Measurements from ENCODE around the gene SEPSECS. TPM values are rescaled to one million over a fixed set of nuclear protein-coding genes. Genes with fewer than 3 reads are reported as not detected.

The SEPSECS gene
- total RNA-seq, 1 experiment from 2014 or later, result 10.6 TPM

DNA sequence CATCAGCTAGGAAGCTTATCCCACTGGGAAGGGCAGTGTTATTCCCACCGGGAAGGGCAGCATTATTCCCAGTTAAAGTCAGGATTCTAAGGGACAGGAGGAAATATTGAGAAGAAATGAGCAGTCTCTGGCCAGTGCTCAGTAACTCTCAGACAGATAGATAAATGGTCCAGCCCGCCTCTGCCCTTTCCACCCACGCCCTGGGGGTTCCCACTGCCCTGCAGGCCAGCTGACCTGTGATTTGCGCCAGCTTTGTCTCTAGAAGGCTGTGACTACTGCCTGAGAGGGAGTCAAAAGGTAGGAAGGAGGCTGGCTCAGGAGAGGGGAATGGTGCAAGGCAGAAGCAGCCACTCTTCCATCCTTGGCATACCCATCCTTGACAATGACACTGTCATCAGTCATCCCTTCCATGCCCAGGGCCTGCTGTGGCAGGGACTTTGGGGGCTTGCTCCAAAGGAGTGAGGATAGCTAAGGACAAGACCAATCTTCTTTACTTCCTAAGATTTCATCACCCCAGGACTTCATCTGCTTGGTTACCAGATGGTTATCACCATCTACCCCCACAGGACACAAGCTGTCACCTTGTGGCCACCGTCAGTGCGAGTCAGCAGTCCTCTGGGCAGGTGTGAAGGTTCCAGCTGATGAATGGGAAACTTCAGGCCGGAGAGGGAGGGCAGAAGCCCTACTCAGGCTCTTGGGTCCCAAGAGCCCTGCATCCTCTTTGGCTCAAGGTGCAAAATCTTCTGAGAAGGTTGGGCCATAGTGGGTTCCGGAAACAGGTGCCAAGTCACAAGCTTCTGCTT lies 49.5 kb downstream of the SEPSECS start:
- no peaks in the 10 kb centered on the region for H4K20me1 ChIP-seq (ENCODE audit: insufficient read depth)
- CTCF ChIA-PET, result no interaction called here
- no peak overlapping the region for H3K27ac ChIP-seq (ENCODE audit: low read depth, low read length)
- no TSS peak for BruUV-seq (replicated peaks)
- 0 out of 4 replicates have a peak, but pooled peaks cover 0 to 5% of the 10 kb centered on the region in 2 experiments for H3K4me1 ChIP-seq (ENCODE audit: control insufficient read depth in 1 of 2, insufficient read depth in 2 of 2, low read length in 2 of 2)
- H3K36me3 ChIP-seq (ENCODE audit: control insufficient read depth in 1 of 2, insufficient read depth in 2 of 2, low read length in 2 of 2), result no peaks in the 10 kb centered on the region
- ATAC-seq (no peak), DNase-seq (ENCODE audit: low read depth, low spot score) (no peak)
- POLR2A ChIA-PET, result no interaction called here
- no peaks in the 10 kb centered on the region for H3K9me2 ChIP-seq (ENCODE audit: insufficient read depth)
- no peak overlapping the region for H3K9ac ChIP-seq (ENCODE audit: low read length)
- no peaks in the 10 kb centered on the region for H3K79me2 ChIP-seq (ENCODE audit: insufficient read depth, low read length)
- TF ChIP-seq CEBPB (IDR thresholded peaks at IDR 0.05; ENCODE audit: low read depth), result no peak
- TF ChIP-seq ZFX (IDR thresholded peaks at IDR 0.05), result no peak
- TF ChIP-seq JUND (IDR thresholded peaks at IDR 0.05), result no peak
- TF ChIP-seq POLR2A (IDR thresholded peaks at IDR 0.05; ENCODE audit: borderline replicate concordance, extremely low read depth, insufficient read depth, insufficient read length), result no peak
- no peak for TF ChIP-seq SRF (IDR thresholded peaks at IDR 0.05; ENCODE audit: low read depth)
- TF ChIP-seq, protein P1, sequence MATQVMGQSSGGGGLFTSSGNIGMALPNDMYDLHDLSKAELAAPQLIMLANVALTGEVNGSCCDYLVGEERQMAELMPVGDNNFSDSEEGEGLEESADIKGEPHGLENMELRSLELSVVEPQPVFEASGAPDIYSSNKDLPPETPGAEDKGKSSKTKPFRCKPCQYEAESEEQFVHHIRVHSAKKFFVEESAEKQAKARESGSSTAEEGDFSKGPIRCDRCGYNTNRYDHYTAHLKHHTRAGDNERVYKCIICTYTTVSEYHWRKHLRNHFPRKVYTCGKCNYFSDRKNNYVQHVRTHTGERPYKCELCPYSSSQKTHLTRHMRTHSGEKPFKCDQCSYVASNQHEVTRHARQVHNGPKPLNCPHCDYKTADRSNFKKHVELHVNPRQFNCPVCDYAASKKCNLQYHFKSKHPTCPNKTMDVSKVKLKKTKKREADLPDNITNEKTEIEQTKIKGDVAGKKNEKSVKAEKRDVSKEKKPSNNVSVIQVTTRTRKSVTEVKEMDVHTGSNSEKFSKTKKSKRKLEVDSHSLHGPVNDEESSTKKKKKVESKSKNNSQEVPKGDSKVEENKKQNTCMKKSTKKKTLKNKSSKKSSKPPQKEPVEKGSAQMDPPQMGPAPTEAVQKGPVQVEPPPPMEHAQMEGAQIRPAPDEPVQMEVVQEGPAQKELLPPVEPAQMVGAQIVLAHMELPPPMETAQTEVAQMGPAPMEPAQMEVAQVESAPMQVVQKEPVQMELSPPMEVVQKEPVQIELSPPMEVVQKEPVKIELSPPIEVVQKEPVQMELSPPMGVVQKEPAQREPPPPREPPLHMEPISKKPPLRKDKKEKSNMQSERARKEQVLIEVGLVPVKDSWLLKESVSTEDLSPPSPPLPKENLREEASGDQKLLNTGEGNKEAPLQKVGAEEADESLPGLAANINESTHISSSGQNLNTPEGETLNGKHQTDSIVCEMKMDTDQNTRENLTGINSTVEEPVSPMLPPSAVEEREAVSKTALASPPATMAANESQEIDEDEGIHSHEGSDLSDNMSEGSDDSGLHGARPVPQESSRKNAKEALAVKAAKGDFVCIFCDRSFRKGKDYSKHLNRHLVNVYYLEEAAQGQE (IDR thresholded peaks at IDR 0.05; ENCODE audit: low read depth), result no peak
- TF ChIP-seq EGR1 (IDR thresholded peaks at IDR 0.05; ENCODE audit: low read depth), result no peak
- TF ChIP-seq, protein P2, sequence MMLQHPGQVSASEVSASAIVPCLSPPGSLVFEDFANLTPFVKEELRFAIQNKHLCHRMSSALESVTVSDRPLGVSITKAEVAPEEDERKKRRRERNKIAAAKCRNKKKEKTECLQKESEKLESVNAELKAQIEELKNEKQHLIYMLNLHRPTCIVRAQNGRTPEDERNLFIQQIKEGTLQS (IDR thresholded peaks at IDR 0.05), result no peak
- TF ChIP-seq SP1 (IDR thresholded peaks at IDR 0.05; ENCODE audit: low read depth), result no peak
- TF ChIP-seq, protein P3, sequence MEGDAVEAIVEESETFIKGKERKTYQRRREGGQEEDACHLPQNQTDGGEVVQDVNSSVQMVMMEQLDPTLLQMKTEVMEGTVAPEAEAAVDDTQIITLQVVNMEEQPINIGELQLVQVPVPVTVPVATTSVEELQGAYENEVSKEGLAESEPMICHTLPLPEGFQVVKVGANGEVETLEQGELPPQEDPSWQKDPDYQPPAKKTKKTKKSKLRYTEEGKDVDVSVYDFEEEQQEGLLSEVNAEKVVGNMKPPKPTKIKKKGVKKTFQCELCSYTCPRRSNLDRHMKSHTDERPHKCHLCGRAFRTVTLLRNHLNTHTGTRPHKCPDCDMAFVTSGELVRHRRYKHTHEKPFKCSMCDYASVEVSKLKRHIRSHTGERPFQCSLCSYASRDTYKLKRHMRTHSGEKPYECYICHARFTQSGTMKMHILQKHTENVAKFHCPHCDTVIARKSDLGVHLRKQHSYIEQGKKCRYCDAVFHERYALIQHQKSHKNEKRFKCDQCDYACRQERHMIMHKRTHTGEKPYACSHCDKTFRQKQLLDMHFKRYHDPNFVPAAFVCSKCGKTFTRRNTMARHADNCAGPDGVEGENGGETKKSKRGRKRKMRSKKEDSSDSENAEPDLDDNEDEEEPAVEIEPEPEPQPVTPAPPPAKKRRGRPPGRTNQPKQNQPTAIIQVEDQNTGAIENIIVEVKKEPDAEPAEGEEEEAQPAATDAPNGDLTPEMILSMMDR (IDR thresholded peaks at IDR 0.05 in 2 of 3, conservative IDR thresholded peaks at IDR 0.05 in 1 of 3; ENCODE audit: borderline replicate concordance in 1 of 3, insufficient read depth in 1 of 3, low read depth in 2 of 3, low read length in 2 of 3), result no peak
- TF ChIP-seq YY1 (IDR thresholded peaks at IDR 0.05; ENCODE audit: extremely low read depth, insufficient replicate concordance, low read depth, low read length), result no peak
- TF ChIP-seq SIN3A (IDR thresholded peaks at IDR 0.05; ENCODE audit: low read depth), result no peak
- TF ChIP-seq, protein P4, sequence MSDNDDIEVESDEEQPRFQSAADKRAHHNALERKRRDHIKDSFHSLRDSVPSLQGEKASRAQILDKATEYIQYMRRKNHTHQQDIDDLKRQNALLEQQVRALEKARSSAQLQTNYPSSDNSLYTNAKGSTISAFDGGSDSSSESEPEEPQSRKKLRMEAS (IDR thresholded peaks at IDR 0.05), result no peak
- no peak for TF ChIP-seq RAD21 (IDR thresholded peaks at IDR 0.05; ENCODE audit: low read depth)
- TF ChIP-seq FOSL1 (IDR thresholded peaks at IDR 0.05; ENCODE audit: low read depth), result no peak
- no peak for TF ChIP-seq POLR2AphosphoS5 (IDR thresholded peaks at IDR 0.05; ENCODE audit: low read depth, low read length)
- TF ChIP-seq ELF1 (IDR thresholded peaks at IDR 0.05; ENCODE audit: borderline replicate concordance, low read depth), result no peak
- no peak overlapping the region for H2AFZ ChIP-seq (ENCODE audit: low read depth, low read length, poor library complexity, severe bottlenecking)
- H3K9me3 ChIP-seq (ENCODE audit: control insufficient read depth in 1 of 2, insufficient read depth in 1 of 2, low read depth in 1 of 2, low read length in 2 of 2), result no peaks in the 10 kb centered on the region
- H3K27me3 ChIP-seq (ENCODE audit: insufficient read depth, low read length), result peaks cover 4% of the 10 kb centered on the region; the same call in 1 of the 2 replicates
- no peak overlapping the region for H3K4me2 ChIP-seq (ENCODE audit: low read length)
- no peak overlapping the region for H3K4me3 ChIP-seq (replicated peaks in 1 of 2; ENCODE audit: low read depth in 1 of 2, low read length in 2 of 2)
- intact Hi-C loops (cut with micrococcal nuclease), result no loop called here
- RAD21 ChIA-PET (ENCODE audit: low non-redundant PET in 1 of 2, low total read pairs in 2 of 2, uncharacterized antibody in 2 of 2, unreplicated experiment in 2 of 2), result no interaction called here

All from HCT116 (cell line).